B cell (primary cell): ENCODE results near the gene TSPAN2. TPM values are rescaled to one million over a fixed set of nuclear protein-coding genes. Genes with fewer than 3 reads are reported as not detected.

ENCODE experiments used
- ATAC-seq: fragments of 200-7000 bp; cut with Tn5 transposase; one replicate; pipeline ENCODE4 v1.10.0; 2021; ENCODE audit warnings: low read depth, mild to moderate bottlenecking, moderate number of reproducible peaks, moderate library complexity
- CTCF ChIA-PET: fragments of 350-600 bp; sonication (Branson Sonifier 250); formaldehyde crosslinking; loops from one replicate; lab custom pipeline; 2021; ENCODE audit warnings: antibody characterized with exemption, inconsistent platforms; lab: Charles Lee
- POLR2A ChIA-PET: fragments of 350-600 bp; sonication (Branson Sonifier 250); formaldehyde crosslinking; loops from one replicate; lab custom pipeline; 2021; ENCODE audit warnings: antibody characterized with exemption; lab: Charles Lee
- DNase-seq: peaks from one replicate; pipeline ENCODE4 v3.0.0; 2013
- H2AFZ ChIP-seq: 2 replicates; pipeline ENCODE4 v1.6.1; 2012; ENCODE audit warnings: mild to moderate bottlenecking, low read depth, low read length; ENCODE audit not compliant: insufficient read depth, poor library complexity, severe bottlenecking
- H3K27ac ChIP-seq, 2 donors: 1 replicate in 1 of 2; 2 replicates in 1 of 2; pipeline ENCODE4 v1.5.1; 2012 to 2013; ENCODE audit warnings: low read length in 2 of 2, mild to moderate bottlenecking in 2 of 2, moderate library complexity in 1 of 2
- H3K27me3 ChIP-seq, 4 experiments: fragments of 200-600 bp in 1 of 4; sonication (generic) in 1 of 4; replicated peaks in 1 of 4; 1 replicate in 2 of 4; 2 replicates in 2 of 4; pipeline versions ENCODE4 v1.6.1 to v1.7.0; 2013 to 2016; ENCODE audit warnings: low read length in 3 of 4, mild to moderate bottlenecking in 2 of 4, mixed read lengths in 1 of 4, moderate library complexity in 1 of 4; ENCODE audit not compliant: insufficient read depth in 4 of 4, control insufficient read depth in 3 of 4; ENCODE audit errors: control extremely low read depth in 1 of 4
- H3K36me3 ChIP-seq, 2 experiments: replicated peaks in 1 of 2; 1 replicate in 1 of 2; 2 replicates in 1 of 2; pipeline versions ENCODE4 v1.6.1 to v1.7.1; 2013; ENCODE audit warnings: low read length in 1 of 2; ENCODE audit not compliant: insufficient read depth in 2 of 2, control insufficient read depth in 1 of 2; ENCODE audit errors: control extremely low read depth in 1 of 2, extremely low read depth in 1 of 2
- H3K4me1 ChIP-seq, 2 donors: fragments of 200-600 bp in 1 of 2; sonication (generic) in 1 of 2; 1 replicate in 1 of 2; 2 replicates in 1 of 2; pipeline versions ENCODE4 v1.5.1 to v1.6.1; 2013 to 2017; ENCODE audit warnings: low read length in 2 of 2; ENCODE audit not compliant: control insufficient read depth in 2 of 2, insufficient read depth in 2 of 2
- H3K4me2 ChIP-seq: replicated peaks from 2 replicates; pipeline ENCODE3; 2012; ENCODE audit warnings: mild to moderate bottlenecking, low read depth, low read length; ENCODE audit not compliant: poor library complexity, severe bottlenecking
- H3K4me3 ChIP-seq, 5 experiments: fragments of 200-600 bp in 1 of 5; sonication (generic) in 1 of 5; 1 replicate in 3 of 5; 2 replicates in 2 of 5; pipeline versions ENCODE4 v1.5.1 to v1.7.0; 2011 to 2016; ENCODE audit warnings: low read length in 4 of 5, mild to moderate bottlenecking in 4 of 5, low read depth in 2 of 5, control low read depth in 1 of 5, moderate library complexity in 1 of 5; ENCODE audit not compliant: insufficient read depth in 1 of 5; ENCODE audit errors: control extremely low read depth in 1 of 5, extremely low read depth in 1 of 5
- H3K79me2 ChIP-seq: fragments of 200-600 bp; sonication (generic); one replicate; pipeline ENCODE4 v1.6.0; 2016; ENCODE audit warnings: low read length; ENCODE audit not compliant: control insufficient read depth, insufficient read depth
- H3K9ac ChIP-seq: fragments of 200-600 bp; sonication (generic); 2 replicates; pipeline ENCODE4 v1.6.1; 2017; ENCODE audit warnings: mild to moderate bottlenecking, low read length, moderate library complexity
- H3K9me3 ChIP-seq, 3 donors: one replicate each; pipeline versions ENCODE4 v1.6.1 to v1.7.1; 2013; ENCODE audit warnings: low read length in 2 of 3; ENCODE audit not compliant: control insufficient read depth in 2 of 3, insufficient read depth in 1 of 3; ENCODE audit errors: control extremely low read depth in 1 of 3
- H4K20me1 ChIP-seq: 2 replicates; pipeline ENCODE4 v1.6.0; 2012; ENCODE audit warnings: mild to moderate bottlenecking, low read length; ENCODE audit not compliant: insufficient read depth, control insufficient read depth, poor library complexity, severe bottlenecking
- H3K27ac Mint-ChIP-seq: one replicate; pipeline ENCODE4 v1.8.0; 2021; ENCODE audit warnings: mixed read lengths
- H3K27me3 Mint-ChIP-seq: one replicate; pipeline ENCODE4 v1.8.0; 2021; ENCODE audit warnings: mixed read lengths
- H3K4me1 Mint-ChIP-seq: one replicate; pipeline ENCODE4 v1.8.0; 2021; ENCODE audit warnings: mixed read lengths
- H3K4me3 Mint-ChIP-seq: one replicate; pipeline ENCODE4 v1.8.0; 2021; ENCODE audit warnings: mixed read lengths
- H3K9me3 Mint-ChIP-seq: one replicate; pipeline ENCODE4 v1.8.0; 2022; ENCODE audit warnings: mixed read lengths; ENCODE audit not compliant: insufficient read depth
- EZH2 ChIP-seq: IDR thresholded peaks from 2 replicates; pipeline ENCODE4 v1.6.1; 2012; ENCODE audit warnings: borderline replicate concordance, low read depth, mild to moderate bottlenecking, moderate library complexity, low read length; ENCODE audit not compliant: insufficient read depth, poor library complexity, severe bottlenecking
- WGBS: methylation state at CpG from one replicate; pipeline ENCODE4 v1.1.5; 2013; ENCODE audit warnings: missing lambda C conversion rate; ENCODE audit not compliant: insufficient coverage; 5-methylcytosine and 5-hydroxymethylcytosine counted together
- intact Hi-C: fragments of 100-400 bp; cut with micrococcal nuclease; formaldehyde crosslinking; loops from one replicate; pipeline ENCODE4 v1.10.0; 2022
- polyA plus RNA-seq: library from polyadenylated mRNA; depleted of rRNA; stranded (reverse); fragments of >200 nt; gene quantifications from 2 replicates; pipeline ENCODE4 v1.2.3, GENCODE V29; 2012
- total RNA-seq, 2 donors: library from RNA; stranded (reverse); fragments of 120-200 nt in 1 of 2; gene quantifications; 1 replicate in 1 of 2; 2 replicates in 1 of 2; pipeline versions ENCODE4 v1.2.3 to v1.2.4, GENCODE V29; 2013 to 2022
- TF ChIP-seq, protein P1 (sequence below): fragments of 200-600 bp; IDR thresholded peaks from one replicate; pipeline ENCODE4 v1.8.0; 2022; ENCODE audit warnings: antibody characterized with exemption, mild to moderate bottlenecking

TSPAN2 gene
- total and polyA plus RNA-seq, 2 donors (not counting 1 experiment from before 2014, with no cell fraction given) = 0.24 to 0.34 TPM

DNA sequence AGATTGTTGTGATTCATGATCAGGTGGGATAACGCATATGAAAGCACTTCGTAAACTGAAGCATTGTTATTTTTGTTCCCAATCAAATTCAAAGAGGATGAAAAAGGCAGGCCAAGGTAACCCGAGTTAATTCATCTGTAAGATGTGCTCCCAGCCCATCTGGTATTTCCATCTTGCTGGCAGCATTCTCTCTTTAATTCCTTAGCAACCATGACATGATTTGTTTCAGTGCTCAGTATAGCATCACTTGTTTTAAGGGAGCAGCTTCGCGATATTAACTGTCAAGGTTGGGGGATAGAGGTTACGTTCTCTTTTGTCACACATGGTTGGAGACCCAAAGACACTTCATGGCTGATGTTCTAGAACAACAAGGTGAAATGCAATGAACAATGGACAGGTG is 6.4 kb downstream of the TSPAN2 start:
- no peak overlapping the region for H3K27ac ChIP-seq
- H3K4me3 Mint-ChIP-seq = no peak overlapping the region
- POLR2A ChIA-PET = no interaction called here
- H3K36me3 ChIP-seq = no peaks in the 10 kb centered on the region
- TF ChIP-seq EZH2 = no peak
- TF ChIP-seq, protein P1, sequence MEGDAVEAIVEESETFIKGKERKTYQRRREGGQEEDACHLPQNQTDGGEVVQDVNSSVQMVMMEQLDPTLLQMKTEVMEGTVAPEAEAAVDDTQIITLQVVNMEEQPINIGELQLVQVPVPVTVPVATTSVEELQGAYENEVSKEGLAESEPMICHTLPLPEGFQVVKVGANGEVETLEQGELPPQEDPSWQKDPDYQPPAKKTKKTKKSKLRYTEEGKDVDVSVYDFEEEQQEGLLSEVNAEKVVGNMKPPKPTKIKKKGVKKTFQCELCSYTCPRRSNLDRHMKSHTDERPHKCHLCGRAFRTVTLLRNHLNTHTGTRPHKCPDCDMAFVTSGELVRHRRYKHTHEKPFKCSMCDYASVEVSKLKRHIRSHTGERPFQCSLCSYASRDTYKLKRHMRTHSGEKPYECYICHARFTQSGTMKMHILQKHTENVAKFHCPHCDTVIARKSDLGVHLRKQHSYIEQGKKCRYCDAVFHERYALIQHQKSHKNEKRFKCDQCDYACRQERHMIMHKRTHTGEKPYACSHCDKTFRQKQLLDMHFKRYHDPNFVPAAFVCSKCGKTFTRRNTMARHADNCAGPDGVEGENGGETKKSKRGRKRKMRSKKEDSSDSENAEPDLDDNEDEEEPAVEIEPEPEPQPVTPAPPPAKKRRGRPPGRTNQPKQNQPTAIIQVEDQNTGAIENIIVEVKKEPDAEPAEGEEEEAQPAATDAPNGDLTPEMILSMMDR = no peak
- H3K4me1 ChIP-seq = no peaks in the 10 kb centered on the region
- no peaks in the 10 kb centered on the region for H3K9me3 Mint-ChIP-seq
- H2AFZ ChIP-seq = no peak overlapping the region
- H3K27ac Mint-ChIP-seq = no peak overlapping the region
- ATAC-seq = no peak
- H3K27me3 ChIP-seq = peaks cover 0 to 6% (median 0%) of the 10 kb centered on the region in 4 experiments
- H3K9me3 ChIP-seq = no peaks in the 10 kb centered on the region
- WGBS = 90% methylated on average over 6 of the region's 6 CpGs
- no peak for DNase-seq
- intact Hi-C loops = no loop called here
- no peak overlapping the region for H3K4me2 ChIP-seq
- no peaks in the 10 kb centered on the region for H3K79me2 ChIP-seq
- no peaks in the 10 kb centered on the region for H3K4me1 Mint-ChIP-seq
- CTCF ChIA-PET = interaction anchor here (3.0 kb wide), 1 partner anchor 29 kb away, joined by 13 read pairs; no protein-coding TSS in a partner anchor
- no peak overlapping the region for H3K4me3 ChIP-seq
- H4K20me1 ChIP-seq = no peaks in the 10 kb centered on the region
- H3K27me3 Mint-ChIP-seq = peaks cover 30% of the 10 kb centered on the region
- H3K9ac ChIP-seq = no peak overlapping the region

DNA sequence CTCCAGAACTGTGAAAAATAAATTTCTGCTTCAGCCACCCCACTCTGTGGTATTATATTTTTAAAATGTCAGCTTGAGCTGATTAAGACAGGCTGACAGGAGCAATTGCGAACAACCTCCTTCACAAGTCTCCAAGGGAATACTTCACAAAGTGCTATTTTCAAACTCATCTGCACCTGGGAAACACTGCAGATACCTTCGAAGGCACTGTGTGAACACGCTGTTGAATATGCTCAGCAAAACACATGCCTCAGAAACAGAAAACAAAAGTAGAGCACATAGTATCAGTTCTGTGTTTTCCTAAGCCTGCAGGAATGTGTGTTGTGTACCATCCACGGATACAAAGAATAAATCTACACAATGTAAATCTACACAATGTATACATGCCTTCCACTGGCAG is 10.6 kb downstream of the TSPAN2 start:
- H3K27ac ChIP-seq = no peak overlapping the region
- H3K79me2 ChIP-seq = no peaks in the 10 kb centered on the region
- ATAC-seq (no peak), DNase-seq (no peak)
- no peaks in the 10 kb centered on the region for H3K9me3 ChIP-seq
- H2AFZ ChIP-seq = no peak overlapping the region
- Mint-ChIP-seq H3K4me1 (no peaks in the 10 kb centered on the region), H3K9me3 (no peaks in the 10 kb centered on the region), H3K4me3 (no peak overlapping the region), H3K27ac (no peak overlapping the region), H3K27me3 (peaks cover 35% of the 10 kb centered on the region)
- CTCF ChIA-PET = interaction anchor here (0.9 to 2.0 kb wide), 2 partner anchors 26 to 34 kb away, joined by 3 to 6 read pairs; no protein-coding TSS in a partner anchor
- intact Hi-C loops = no loop called here
- H4K20me1 ChIP-seq = no peaks in the 10 kb centered on the region
- H3K4me3 ChIP-seq = no peak overlapping the region
- H3K4me2 ChIP-seq = no peak overlapping the region
- peaks cover 0 to 3% (median 0%) of the 10 kb centered on the region in 4 experiments for H3K27me3 ChIP-seq
- H3K9ac ChIP-seq = no peak overlapping the region
- no peaks in the 10 kb centered on the region for H3K4me1 ChIP-seq
- POLR2A ChIA-PET = no interaction called here
- 80% methylated on average over 2 of the region's 4 CpGs for WGBS
- TF ChIP-seq, protein P1 = no peak
- TF ChIP-seq EZH2 = no peak
- no peaks in the 10 kb centered on the region for H3K36me3 ChIP-seq
